ENCODE data around the gene ARSB.
"Not testable (repeated sequence)": the region's sequence is repeated elsewhere in the genome, so short reads cannot be mapped to it uniquely, and the experiment has no call there.

Gene ARSB

DNA sequence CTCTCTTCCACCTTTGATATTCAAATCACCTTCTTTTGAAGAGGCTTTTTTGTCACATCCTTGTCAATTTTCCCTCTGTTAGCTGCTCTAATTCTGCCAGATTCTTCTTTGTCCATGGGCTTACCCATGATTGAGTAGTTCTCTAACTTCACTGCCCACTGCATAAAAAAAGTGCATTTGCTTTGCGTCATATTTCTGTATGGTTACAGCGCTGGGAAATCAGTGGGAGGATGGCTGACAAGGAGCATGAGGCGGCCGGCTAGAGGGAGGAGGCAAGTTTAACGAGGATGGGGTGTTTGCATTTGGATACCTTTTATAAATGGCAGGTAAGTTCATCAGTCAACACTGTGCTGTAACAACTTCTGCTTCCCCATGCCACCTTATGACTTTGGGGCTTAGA is 220.0 kb downstream of the ARSB start:
- no peaks in the 10 kb centered on the region for H3K36me3 ChIP-seq (ENCODE audit: control insufficient read depth, insufficient read depth, low read length)
- H3K9ac ChIP-seq (ENCODE audit: low read length): no peak overlapping the region
- no peaks in the 10 kb centered on the region for H3K27me3 ChIP-seq (ENCODE audit: control insufficient read depth, insufficient read depth, low read length)
- H3K4me1 ChIP-seq (ENCODE audit: control insufficient read depth, insufficient read depth, low read length): peaks cover 16% of the 10 kb centered on the region
- H3K27ac ChIP-seq (ENCODE audit: low read depth, low read length): peak overlapping the region; percentile 84
- H3K4me3 ChIP-seq (ENCODE audit: low read length): no peak overlapping the region

DNA sequence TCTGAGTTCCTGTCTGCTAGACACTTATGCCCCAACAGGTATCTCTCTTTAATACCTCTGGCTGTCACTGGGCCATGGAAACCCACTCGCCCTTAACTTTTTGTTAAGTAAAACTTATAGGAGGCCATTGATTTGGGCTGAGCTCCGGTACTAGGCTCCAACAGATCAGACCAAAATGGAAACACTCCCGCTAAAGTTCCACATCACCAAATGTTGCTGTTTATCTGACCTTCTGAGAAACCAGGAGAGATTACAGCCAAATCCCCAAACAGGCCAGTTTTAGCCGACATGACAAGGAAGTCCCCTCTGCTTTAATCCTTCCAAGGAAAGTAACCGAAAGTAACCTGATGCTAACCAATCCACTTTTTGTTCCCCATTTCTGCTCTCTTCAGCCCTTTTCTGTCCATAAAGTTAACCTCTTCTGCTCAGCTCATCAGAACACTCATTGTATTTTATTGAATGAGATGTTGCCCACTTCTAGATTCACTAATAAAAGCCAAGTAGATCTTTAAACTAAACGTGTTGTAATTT is 221.4 kb downstream of the ARSB start:
- Histone ChIP-seq H3K27ac (ENCODE audit: low read depth, low read length) (no peak overlapping the region), H3K36me3 (ENCODE audit: control insufficient read depth, insufficient read depth, low read length) (no peaks in the 10 kb centered on the region), H3K4me3 (ENCODE audit: low read length) (no peak overlapping the region), H3K4me1 (ENCODE audit: control insufficient read depth, insufficient read depth, low read length) (peaks cover 16% of the 10 kb centered on the region), H3K27me3 (ENCODE audit: control insufficient read depth, insufficient read depth, low read length) (no peaks in the 10 kb centered on the region), H3K9ac (ENCODE audit: low read length) (no peak overlapping the region)

DNA sequence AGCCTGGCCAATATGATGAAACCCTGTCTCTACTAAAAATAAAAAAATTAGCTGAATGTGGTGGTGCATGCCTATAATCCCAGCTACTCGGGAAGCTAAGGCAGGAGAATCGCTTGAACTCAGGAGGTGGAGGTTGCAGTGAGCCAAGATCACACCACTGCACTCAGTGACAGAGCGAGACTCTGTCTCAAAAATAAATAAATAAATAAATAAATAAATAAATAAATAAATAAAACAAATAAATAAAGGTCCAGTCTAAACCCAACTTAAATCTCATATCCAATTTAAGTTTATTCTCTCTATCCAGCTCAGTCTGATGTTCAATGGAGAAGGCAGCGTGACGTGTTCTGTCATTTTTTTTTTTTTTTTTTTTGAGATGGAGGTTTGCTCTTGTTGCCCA is 222.4 kb downstream of the ARSB start:
- H3K9ac ChIP-seq (ENCODE audit: low read length); H3K4me3 ChIP-seq (ENCODE audit: low read length); H3K27ac ChIP-seq (ENCODE audit: low read depth, low read length); H3K27me3 ChIP-seq (ENCODE audit: control insufficient read depth, insufficient read depth, low read length); H3K36me3 ChIP-seq (ENCODE audit: control insufficient read depth, insufficient read depth, low read length): not testable (repeated sequence)
- H3K4me1 ChIP-seq (ENCODE audit: control insufficient read depth, insufficient read depth, low read length): peaks cover 16% of the 10 kb centered on the region

DNA sequence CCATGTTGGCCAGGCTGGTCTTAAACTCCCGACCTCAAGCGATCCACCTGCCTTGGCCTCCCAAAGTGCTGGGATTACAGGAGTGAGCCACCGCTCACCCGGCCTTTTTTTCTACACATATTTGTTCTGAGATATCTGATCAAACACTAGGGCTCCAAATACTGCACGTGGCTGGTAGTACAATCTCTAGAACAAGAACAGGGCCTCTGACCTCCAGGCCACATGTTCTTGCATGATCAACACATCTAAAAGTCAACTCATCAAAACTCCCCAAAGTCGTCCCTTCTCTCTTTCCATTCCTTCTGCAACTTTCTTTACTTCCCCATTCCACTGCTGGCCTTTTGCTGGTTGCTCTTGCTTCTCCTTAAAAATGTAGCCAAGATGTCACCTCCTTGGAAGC is 223.3 kb downstream of the ARSB start:
- H3K27me3 ChIP-seq (ENCODE audit: control insufficient read depth, insufficient read depth, low read length): no peaks in the 10 kb centered on the region
- H3K36me3 ChIP-seq (ENCODE audit: control insufficient read depth, insufficient read depth, low read length): no peaks in the 10 kb centered on the region
- H3K4me3 ChIP-seq (ENCODE audit: low read length): no peak overlapping the region
- no peak overlapping the region for H3K27ac ChIP-seq (ENCODE audit: low read depth, low read length)
- H3K4me1 ChIP-seq (ENCODE audit: control insufficient read depth, insufficient read depth, low read length): peaks cover 13% of the 10 kb centered on the region
- H3K9ac ChIP-seq (ENCODE audit: low read length): no peak overlapping the region

DNA sequence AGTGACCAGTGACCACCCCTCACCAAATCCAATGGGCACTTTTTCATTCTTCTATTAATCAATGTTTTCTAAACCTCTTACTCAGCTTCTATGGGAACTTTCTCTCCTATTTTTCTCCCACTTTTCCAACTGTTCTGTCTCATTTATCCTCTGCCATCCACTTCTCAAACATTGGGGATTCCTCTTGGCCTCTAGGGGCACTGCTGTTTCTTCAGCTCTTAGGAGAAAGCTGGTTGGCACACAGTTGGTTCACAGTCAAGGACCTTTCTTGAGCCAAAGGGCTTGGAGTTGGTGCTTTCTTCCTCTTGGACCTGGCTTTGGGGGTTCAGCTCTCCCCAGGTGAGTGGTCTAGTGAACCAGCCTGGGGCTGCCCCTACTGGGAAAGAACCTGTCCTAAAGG is 224.3 kb downstream of the ARSB start:
- H3K9ac ChIP-seq (ENCODE audit: low read length): no peak overlapping the region
- no peaks in the 10 kb centered on the region for H3K27me3 ChIP-seq (ENCODE audit: control insufficient read depth, insufficient read depth, low read length)
- no peak overlapping the region for H3K4me3 ChIP-seq (ENCODE audit: low read length)
- H3K4me1 ChIP-seq (ENCODE audit: control insufficient read depth, insufficient read depth, low read length): peaks cover 4% of the 10 kb centered on the region
- no peak overlapping the region for H3K27ac ChIP-seq (ENCODE audit: low read depth, low read length)
- H3K36me3 ChIP-seq (ENCODE audit: control insufficient read depth, insufficient read depth, low read length): no peaks in the 10 kb centered on the region

DNA sequence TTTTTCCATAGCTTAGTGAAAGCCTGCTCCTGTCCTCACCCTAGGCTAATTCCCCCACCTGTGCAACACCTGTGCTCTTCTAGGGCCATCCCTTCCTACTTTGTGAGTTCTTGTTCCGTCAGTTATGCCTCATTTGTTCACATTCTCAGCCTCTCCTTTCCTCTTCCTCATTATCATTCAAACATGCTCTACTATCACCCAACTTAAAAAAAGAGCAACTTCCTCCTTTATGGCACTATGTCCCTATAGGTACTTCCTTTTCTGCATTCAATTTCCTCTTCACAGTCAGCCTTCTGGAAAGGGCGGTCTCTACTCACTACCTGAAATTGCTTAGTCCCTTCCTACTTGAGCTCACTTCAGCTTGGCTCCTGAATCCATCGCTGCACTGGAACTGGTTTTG is 224.7 kb downstream of the ARSB start:
- H3K4me1 ChIP-seq (ENCODE audit: control insufficient read depth, insufficient read depth, low read length): peaks cover under 1% of the 10 kb centered on the region
- H3K36me3 ChIP-seq (ENCODE audit: control insufficient read depth, insufficient read depth, low read length): no peaks in the 10 kb centered on the region
- no peaks in the 10 kb centered on the region for H3K27me3 ChIP-seq (ENCODE audit: control insufficient read depth, insufficient read depth, low read length)
- H3K9ac ChIP-seq (ENCODE audit: low read length): no peak overlapping the region
- H3K4me3 ChIP-seq (ENCODE audit: low read length): no peak overlapping the region
- no peak overlapping the region for H3K27ac ChIP-seq (ENCODE audit: low read depth, low read length)

DNA sequence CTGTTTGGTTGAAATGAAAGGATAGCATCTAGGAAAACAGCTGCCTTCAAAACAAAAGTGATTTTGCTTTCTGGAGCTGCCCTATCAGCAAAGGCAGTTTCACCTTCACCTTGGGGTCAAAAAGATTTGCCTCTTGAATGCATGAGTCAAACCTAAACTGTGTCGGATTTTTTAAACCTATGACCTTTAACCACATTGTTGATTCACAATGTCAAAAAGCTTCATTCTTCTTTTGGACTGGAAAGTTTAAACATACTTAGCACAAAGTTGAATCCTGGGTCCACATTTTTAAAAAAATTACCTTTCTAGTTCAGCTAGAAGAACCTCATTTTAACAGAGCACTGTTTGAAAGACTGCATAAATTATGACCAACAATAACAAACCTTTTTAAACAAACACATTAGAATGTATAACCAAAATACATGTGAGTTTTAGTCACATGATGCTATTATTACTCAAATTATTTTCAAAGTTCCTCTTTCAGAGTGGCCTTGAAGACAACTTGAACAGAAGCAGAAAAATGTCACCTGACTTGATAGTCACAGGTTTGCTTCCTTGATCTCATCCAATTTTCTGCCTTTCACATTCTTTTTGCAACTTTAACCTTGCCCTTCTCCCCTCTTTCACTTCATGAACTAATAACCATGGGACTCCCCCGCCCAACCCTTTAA is 226.8 kb downstream of the ARSB start:
- Histone ChIP-seq H3K9ac (ENCODE audit: low read length) (no peak overlapping the region), H3K27ac (ENCODE audit: low read depth, low read length) (no peak overlapping the region), H3K36me3 (ENCODE audit: control insufficient read depth, insufficient read depth, low read length) (no peaks in the 10 kb centered on the region), H3K27me3 (ENCODE audit: control insufficient read depth, insufficient read depth, low read length) (no peaks in the 10 kb centered on the region), H3K4me1 (ENCODE audit: control insufficient read depth, insufficient read depth, low read length) (no peaks in the 10 kb centered on the region), H3K4me3 (ENCODE audit: low read length) (no peak overlapping the region)

DNA sequence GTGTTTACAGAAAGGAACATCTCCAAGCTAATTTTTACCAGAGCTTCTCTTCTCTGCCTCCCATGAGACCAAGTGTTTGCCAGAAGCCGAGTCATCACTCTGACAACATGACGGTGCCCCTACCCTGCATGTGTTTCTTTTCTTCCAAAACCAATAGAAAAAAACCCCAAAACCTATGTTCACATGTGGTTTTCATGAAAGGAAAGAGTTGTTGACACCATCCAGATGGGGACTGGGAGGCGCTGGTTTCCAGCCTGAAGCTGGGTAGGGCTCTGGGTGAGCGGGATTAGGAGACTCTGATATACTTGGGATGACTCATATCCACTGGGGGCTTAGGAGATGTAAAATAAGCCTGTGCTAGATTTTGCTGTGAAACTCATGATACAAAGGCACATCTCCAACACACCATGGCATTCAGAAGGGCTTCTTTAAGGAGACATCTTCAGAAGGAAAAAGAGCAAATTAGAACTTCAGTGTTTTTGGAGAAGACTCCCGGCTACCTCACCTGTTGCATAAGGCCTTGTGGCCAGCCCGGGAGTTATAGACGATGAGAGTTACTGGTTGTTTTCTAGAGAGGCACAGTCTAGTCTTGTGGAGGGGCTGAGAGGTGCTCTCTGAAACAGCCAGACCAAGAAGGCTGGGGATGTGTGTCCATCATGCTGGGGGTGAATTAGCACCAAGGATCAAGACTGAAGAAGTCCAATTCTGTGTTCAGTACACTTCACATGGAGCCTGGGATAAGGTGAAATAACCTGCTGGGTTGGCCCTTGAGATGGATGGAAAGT is 227.6 kb downstream of the ARSB start:
- no peaks in the 10 kb centered on the region for H3K27me3 ChIP-seq (ENCODE audit: control insufficient read depth, insufficient read depth, low read length)
- no peak overlapping the region for H3K9ac ChIP-seq (ENCODE audit: low read length)
- H3K36me3 ChIP-seq (ENCODE audit: control insufficient read depth, insufficient read depth, low read length): no peaks in the 10 kb centered on the region
- no peak overlapping the region for H3K27ac ChIP-seq (ENCODE audit: low read depth, low read length)
- no peak overlapping the region for H3K4me3 ChIP-seq (ENCODE audit: low read length)
- no peaks in the 10 kb centered on the region for H3K4me1 ChIP-seq (ENCODE audit: control insufficient read depth, insufficient read depth, low read length)

DNA sequence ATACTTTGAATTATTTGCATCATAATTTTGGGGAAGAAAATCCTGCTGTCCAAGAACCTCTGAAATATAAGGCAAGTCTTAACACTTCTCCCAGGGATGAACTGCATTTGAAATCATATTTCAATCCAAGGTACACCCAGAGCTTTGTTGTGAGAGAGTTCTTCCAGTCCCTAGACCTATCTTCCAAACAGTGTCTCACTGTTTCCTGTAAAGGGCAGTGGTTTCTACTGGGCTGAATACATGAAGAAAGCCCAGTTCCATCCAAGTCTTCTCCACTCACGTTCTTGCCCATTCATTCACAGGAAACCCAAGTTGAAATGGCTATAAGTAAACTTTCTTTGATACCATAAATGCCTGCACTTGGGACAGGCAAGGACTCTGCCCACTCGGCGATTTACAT is 228.3 kb downstream of the ARSB start:
- Histone ChIP-seq H3K9ac (ENCODE audit: low read length) (no peak overlapping the region), H3K4me1 (ENCODE audit: control insufficient read depth, insufficient read depth, low read length) (no peaks in the 10 kb centered on the region), H3K27ac (ENCODE audit: low read depth, low read length) (no peak overlapping the region), H3K36me3 (ENCODE audit: control insufficient read depth, insufficient read depth, low read length) (no peaks in the 10 kb centered on the region), H3K4me3 (ENCODE audit: low read length) (no peak overlapping the region), H3K27me3 (ENCODE audit: control insufficient read depth, insufficient read depth, low read length) (no peaks in the 10 kb centered on the region)

DNA sequence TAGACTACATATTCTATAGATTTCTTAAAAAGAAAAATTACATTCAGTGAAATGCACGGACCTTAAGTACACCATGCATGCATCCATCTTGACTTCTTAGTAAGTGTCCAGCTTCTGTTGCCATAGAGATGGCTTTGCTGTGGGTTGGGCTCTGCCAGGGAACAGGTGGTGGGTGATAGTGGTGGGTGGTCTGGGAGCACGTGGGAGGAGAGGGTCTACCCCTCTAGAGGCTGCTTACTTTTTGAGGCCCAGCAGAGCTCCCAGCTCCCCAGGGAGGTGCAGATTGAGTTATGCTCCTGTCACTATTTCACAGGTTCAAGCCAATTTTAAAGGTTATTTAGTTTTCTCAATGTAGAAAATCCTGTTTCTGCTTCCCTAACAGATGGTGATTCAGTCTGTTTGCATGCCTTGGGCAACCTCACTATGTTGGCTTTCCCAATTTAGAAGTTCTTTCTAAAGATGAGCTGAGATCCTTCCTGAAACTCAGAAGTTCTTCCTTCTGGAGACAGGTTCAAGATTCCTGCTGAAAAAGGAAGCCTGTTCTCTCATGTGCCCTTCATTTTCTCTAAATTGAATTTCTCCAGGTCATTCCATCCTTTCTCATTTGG is 229.2 kb downstream of the ARSB start:
- no peaks in the 10 kb centered on the region for H3K4me1 ChIP-seq (ENCODE audit: control insufficient read depth, insufficient read depth, low read length)
- no peak overlapping the region for H3K27ac ChIP-seq (ENCODE audit: low read depth, low read length)
- H3K27me3 ChIP-seq (ENCODE audit: control insufficient read depth, insufficient read depth, low read length): no peaks in the 10 kb centered on the region
- no peak overlapping the region for H3K4me3 ChIP-seq (ENCODE audit: low read length)
- H3K36me3 ChIP-seq (ENCODE audit: control insufficient read depth, insufficient read depth, low read length): no peaks in the 10 kb centered on the region
- no peak overlapping the region for H3K9ac ChIP-seq (ENCODE audit: low read length)

DNA sequence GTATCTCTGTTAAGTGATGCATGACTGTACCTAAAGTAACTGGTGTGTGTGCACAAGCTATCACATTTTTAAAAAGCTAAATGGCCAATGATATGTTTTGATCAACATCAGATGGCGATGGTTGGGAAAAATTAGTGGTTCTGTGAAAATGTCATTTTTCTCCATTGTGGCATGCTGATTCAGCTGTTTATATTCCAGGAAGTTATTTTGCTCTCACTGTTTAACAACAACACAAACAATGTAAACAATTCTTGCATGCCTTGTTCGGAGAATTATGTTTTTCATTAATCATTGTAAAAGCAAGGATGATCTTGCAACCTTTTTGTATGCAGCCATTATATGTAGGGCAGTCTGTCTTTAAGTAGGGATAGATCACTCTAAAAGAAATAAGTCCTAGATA is 230.5 kb downstream of the ARSB start:
- Histone ChIP-seq H3K4me1 (ENCODE audit: control insufficient read depth, insufficient read depth, low read length) (no peaks in the 10 kb centered on the region), H3K36me3 (ENCODE audit: control insufficient read depth, insufficient read depth, low read length) (no peaks in the 10 kb centered on the region), H3K9ac (ENCODE audit: low read length) (no peak overlapping the region), H3K4me3 (ENCODE audit: low read length) (no peak overlapping the region), H3K27ac (ENCODE audit: low read depth, low read length) (no peak overlapping the region), H3K27me3 (ENCODE audit: control insufficient read depth, insufficient read depth, low read length) (no peaks in the 10 kb centered on the region)

DNA sequence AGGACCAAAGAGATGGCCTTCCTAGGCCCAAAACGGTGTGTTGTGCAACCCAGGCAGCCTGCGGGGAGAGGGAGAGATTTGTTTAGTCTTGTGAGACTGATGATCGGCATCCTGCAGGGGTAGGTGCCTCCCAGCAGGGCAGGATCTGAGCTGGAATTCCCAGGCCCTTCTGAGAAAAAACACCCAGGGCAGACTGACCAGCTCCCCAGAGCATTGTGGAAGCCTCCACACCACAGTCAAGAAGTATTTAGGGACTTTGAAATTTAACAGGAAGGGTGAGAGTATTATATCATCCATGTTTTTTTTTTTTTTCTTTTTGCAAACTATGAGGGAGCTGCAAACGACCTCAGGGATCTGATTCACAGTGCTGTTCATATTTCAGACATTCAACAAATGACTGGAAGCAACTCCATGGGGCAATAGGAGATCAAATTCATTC is 232.0 kb downstream of the ARSB start:
- Histone ChIP-seq H3K27me3 (ENCODE audit: control insufficient read depth, insufficient read depth, low read length) (no peaks in the 10 kb centered on the region), H3K4me1 (ENCODE audit: control insufficient read depth, insufficient read depth, low read length) (no peaks in the 10 kb centered on the region), H3K27ac (ENCODE audit: low read depth, low read length) (no peak overlapping the region), H3K4me3 (ENCODE audit: low read length) (no peak overlapping the region), H3K9ac (ENCODE audit: low read length) (no peak overlapping the region), H3K36me3 (ENCODE audit: control insufficient read depth, insufficient read depth, low read length) (no peaks in the 10 kb centered on the region)

Data from rectal smooth muscle tissue (tissue), 1 donor.